NB4 (cell line): ENCODE data around the gene SNHG17.

Source experiments
- DNase-seq: peaks from one replicate; pipeline ENCODE4 v3.0.0; 2010; ENCODE audit warnings: low read depth
- H3K4me3 ChIP-seq: one replicate; pipeline ENCODE4 v1.5.1; 2011; ENCODE audit warnings: mild to moderate bottlenecking, low read depth, low read length, moderate library complexity
- MAX ChIP-seq: IDR thresholded peaks from 2 replicates; pipeline ENCODE4 v1.6.1; 2011; ENCODE audit warnings: low read depth, low read length
- MYC ChIP-seq: IDR thresholded peaks from 2 replicates; pipeline ENCODE4 v1.6.1; 2011; ENCODE audit warnings: low read depth, low read length
- POLR2A ChIP-seq: IDR thresholded peaks from 2 replicates; pipeline ENCODE4 v1.6.1; 2011; ENCODE audit warnings: mild to moderate bottlenecking; ENCODE audit not compliant: insufficient read length; ENCODE audit errors: extremely low read depth
- TF ChIP-seq, protein P1 (sequence below): IDR thresholded peaks from one replicate; pipeline ENCODE4 v1.5.1; 2012; ENCODE audit warnings: low read depth, low read length

SNHG17 gene

GRCh38 chr20:38434770-38435554 lies at the start of gene SNHG17:
Gene SNHG17, minus strand, starts transcription at chr20:38435328.
- H3K4me3 ChIP-seq, result peak within 1 kb of the TSS; percentile 85
- peak; percentile 99 for TF ChIP-seq POLR2A
- peak; percentile 96 for TF ChIP-seq MAX
- TF ChIP-seq, protein P1, sequence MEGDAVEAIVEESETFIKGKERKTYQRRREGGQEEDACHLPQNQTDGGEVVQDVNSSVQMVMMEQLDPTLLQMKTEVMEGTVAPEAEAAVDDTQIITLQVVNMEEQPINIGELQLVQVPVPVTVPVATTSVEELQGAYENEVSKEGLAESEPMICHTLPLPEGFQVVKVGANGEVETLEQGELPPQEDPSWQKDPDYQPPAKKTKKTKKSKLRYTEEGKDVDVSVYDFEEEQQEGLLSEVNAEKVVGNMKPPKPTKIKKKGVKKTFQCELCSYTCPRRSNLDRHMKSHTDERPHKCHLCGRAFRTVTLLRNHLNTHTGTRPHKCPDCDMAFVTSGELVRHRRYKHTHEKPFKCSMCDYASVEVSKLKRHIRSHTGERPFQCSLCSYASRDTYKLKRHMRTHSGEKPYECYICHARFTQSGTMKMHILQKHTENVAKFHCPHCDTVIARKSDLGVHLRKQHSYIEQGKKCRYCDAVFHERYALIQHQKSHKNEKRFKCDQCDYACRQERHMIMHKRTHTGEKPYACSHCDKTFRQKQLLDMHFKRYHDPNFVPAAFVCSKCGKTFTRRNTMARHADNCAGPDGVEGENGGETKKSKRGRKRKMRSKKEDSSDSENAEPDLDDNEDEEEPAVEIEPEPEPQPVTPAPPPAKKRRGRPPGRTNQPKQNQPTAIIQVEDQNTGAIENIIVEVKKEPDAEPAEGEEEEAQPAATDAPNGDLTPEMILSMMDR, result peak; percentile 99
- peak; percentile 100 for TF ChIP-seq MYC

GRCh38 chr20:38479596-38479995 lies 44.5 kb upstream of the SNHG17 start:
- TF ChIP-seq MAX, result no peak
- TF ChIP-seq POLR2A, result no peak
- no peak for TF ChIP-seq MYC
- TF ChIP-seq, protein P1, result no peak
- no peak for DNase-seq

More at GRCh38 chr20:38434770-38435554, at the start of gene SNHG17:
- DNase-seq, result peak; percentile 97

DNA sequence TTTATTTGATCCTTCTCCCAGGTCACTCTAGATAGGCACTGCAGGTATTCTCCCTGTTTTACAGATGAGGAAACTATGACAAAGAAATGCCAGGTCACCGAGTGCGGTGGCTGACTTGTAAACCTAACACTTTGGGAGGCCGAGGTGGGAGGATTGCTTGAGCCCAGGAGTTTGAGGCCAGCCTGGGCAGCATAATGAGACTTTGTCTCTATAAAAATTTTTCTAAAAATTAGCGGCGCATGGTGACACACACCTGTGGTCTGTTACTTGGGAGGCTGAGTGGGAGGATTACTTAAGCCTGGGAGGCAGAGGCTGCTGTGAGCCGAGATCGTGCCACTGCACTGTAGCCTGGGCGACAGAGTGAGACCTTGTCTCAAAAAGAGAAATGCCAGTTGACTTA lies 42.6 kb upstream of the SNHG17 start:
- no peak for DNase-seq
- no peak for TF ChIP-seq POLR2A
- no peak for TF ChIP-seq MYC
- TF ChIP-seq, protein P1, result no peak
- no peak for TF ChIP-seq MAX
- no peak overlapping the region for H3K4me3 ChIP-seq

More at GRCh38 chr20:38479596-38479995, 44.5 kb upstream of the SNHG17 start:
- no peak overlapping the region for H3K4me3 ChIP-seq

GRCh38 chr20:38473367-38473795 lies 38.3 kb upstream of the SNHG17 start:
- DNase-seq, result no peak
- peak overlapping the region; percentile 94 for H3K4me3 ChIP-seq
- TF ChIP-seq MAX (no peak), POLR2A (no peak), MYC (no peak)

GRCh38 chr20:38472513-38473366 lies 37.6 kb upstream of the SNHG17 start, which contains the start of gene RALGAPB:
Gene RALGAPB, plus strand, starts transcription at chr20:38472843. Its CDS starts 15,590 bp downstream, at chr20:38488433.
- TF ChIP-seq POLR2A (peak; percentile 96), MYC (peak; percentile 73), MAX (peak; percentile 49; the same call in 1 of the 2 replicates)
- TF ChIP-seq, protein P1, result peak; percentile 48
- DNase-seq, result peak; percentile 99
- H3K4me3 ChIP-seq, result peak within 1 kb of the TSS; percentile 94
